ENCODE results near the gene RGS14.

GRCh38 chr5:177396078-177396477, 38.4 kb downstream of the RGS14 start:
- TF ChIP-seq CTCF (IDR thresholded peaks at IDR 0.05) (no peak), POLR2A (IDR thresholded peaks at IDR 0.05) (no peak)

All from testis (tissue), 2 donors.